Karpas-422 (cell line): ENCODE measurements around the gene TRIM65. TPM values are rescaled to one million over a fixed set of nuclear protein-coding genes. Genes with fewer than 3 reads are reported as not detected.

ENCODE experiments used
- DNase-seq: peaks from one replicate; pipeline ENCODE4 v3.0.0-alpha.2; 2015
- H2AFZ ChIP-seq: fragments of 200-600 bp; sonication (generic); 2 replicates; pipeline ENCODE4 v1.6.1; 2014; ENCODE audit warnings: antibody characterized with exemption, low read length, mixed read lengths
- H3K27ac ChIP-seq: fragments of 200-600 bp; sonication (generic); 2 replicates; pipeline ENCODE4 v1.5.1; 2014; ENCODE audit warnings: mild to moderate bottlenecking, low read length, moderate library complexity
- H3K27me3 ChIP-seq: fragments of 200-600 bp; sonication (generic); 2 replicates; pipeline ENCODE4 v1.6.1; 2014; ENCODE audit warnings: low read length, mixed read lengths
- H3K36me3 ChIP-seq: fragments of 200-600 bp; sonication (generic); 2 replicates; pipeline ENCODE4 v1.6.1; 2014; ENCODE audit warnings: low read length, mixed read lengths; ENCODE audit not compliant: insufficient read depth
- H3K4me1 ChIP-seq: fragments of 200-600 bp; sonication (generic); 2 replicates; pipeline ENCODE4 v1.6.1; 2014; ENCODE audit warnings: mild to moderate bottlenecking, low read length, mixed read lengths
- H3K4me2 ChIP-seq: fragments of 200-600 bp; sonication (generic); 2 replicates; pipeline ENCODE4 v1.6.1; 2014; ENCODE audit warnings: low read length, low read depth, mild to moderate bottlenecking; ENCODE audit not compliant: poor library complexity, severe bottlenecking
- H3K4me3 ChIP-seq: fragments of 200-600 bp; sonication (generic); 2 replicates; pipeline ENCODE4 v1.5.1; 2014; ENCODE audit warnings: mild to moderate bottlenecking, antibody characterized with exemption, low read length, mixed read lengths
- H3K79me2 ChIP-seq: fragments of 200-600 bp; sonication (generic); 2 replicates; pipeline ENCODE4 v1.6.1; 2014; ENCODE audit warnings: mild to moderate bottlenecking, low read length, mixed read lengths
- H3K9ac ChIP-seq: fragments of 200-600 bp; sonication (generic); 2 replicates; pipeline ENCODE4 v1.6.0; 2014; ENCODE audit warnings: low read length
- H3K9me2 ChIP-seq: fragments of 200-600 bp; sonication (generic), shearing (Covaris generic); replicated peaks from 2 replicates; pipeline ENCODE4 v1.6.0; 2014; ENCODE audit warnings: mild to moderate bottlenecking, low read length, moderate library complexity; ENCODE audit not compliant: insufficient read depth
- H3K9me3 ChIP-seq: fragments of 300-700, 200-600 bp; sonication (generic); 2 replicates; pipeline ENCODE4 v1.6.1; 2014; ENCODE audit warnings: low read length, mixed read lengths
- H4K20me1 ChIP-seq: fragments of 200-600 bp; sonication (generic); 2 replicates; pipeline ENCODE4 v1.6.1; 2014; ENCODE audit warnings: mild to moderate bottlenecking, antibody characterized with exemption, low read length, low read depth; ENCODE audit not compliant: insufficient read depth
- total RNA-seq: library from RNA; depleted of rRNA; stranded (reverse); fragments of >200 nt; shearing (Covaris generic); gene quantifications from 2 replicates; pipeline ENCODE4 v1.2.3, GENCODE V29; 2014; ENCODE audit warnings: low replicate concordance

TRIM65 gene
- total RNA-seq, 1 experiment from 2014 or later = 18.4 TPM

DNA sequence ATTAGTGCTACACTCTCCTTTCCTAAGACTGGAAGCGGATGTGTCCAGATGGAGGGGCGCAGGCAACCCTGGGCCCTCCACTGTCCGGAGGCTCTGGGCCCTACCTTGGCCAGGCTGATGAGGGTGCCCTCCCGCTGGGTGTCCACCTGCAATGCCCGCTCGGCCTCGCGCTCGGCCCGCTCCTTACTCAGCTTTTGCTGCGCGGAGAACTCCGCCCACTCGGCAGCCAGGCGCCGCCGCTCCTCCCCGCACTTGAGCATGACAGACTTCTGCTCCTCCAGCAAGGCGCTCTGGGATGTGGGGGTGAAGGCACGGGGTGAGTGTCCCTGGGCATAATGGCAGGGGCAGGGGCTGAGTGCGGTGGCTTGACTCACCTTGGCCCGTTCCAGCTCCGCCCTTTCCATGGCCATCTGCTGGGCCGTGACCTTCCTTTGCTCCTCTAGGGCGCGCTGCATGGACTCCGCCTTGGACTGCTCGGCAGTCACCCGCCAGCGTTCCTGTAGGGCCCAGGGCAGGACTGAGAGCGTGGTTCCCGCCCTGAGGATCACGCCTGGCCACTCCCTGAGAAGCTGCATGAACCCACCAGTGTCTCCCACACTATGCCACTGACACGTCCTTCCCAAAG, 18.0 kb upstream of the TRIM65 start:
- no peaks in the 10 kb centered on the region for H3K9me3 ChIP-seq
- no peaks in the 10 kb centered on the region for H3K27me3 ChIP-seq
- H2AFZ ChIP-seq = no peak overlapping the region
- H3K36me3 ChIP-seq = no peaks in the 10 kb centered on the region
- DNase-seq = no peak
- no peak overlapping the region for H3K27ac ChIP-seq
- H3K79me2 ChIP-seq = no peaks in the 10 kb centered on the region
- H3K4me2 ChIP-seq = no peak overlapping the region
- no peak overlapping the region for H3K4me3 ChIP-seq
- no peaks in the 10 kb centered on the region for H4K20me1 ChIP-seq
- H3K4me1 ChIP-seq = peaks cover 7% of the 10 kb centered on the region
- no peak overlapping the region for H3K9ac ChIP-seq
- no peaks in the 10 kb centered on the region for H3K9me2 ChIP-seq

DNA sequence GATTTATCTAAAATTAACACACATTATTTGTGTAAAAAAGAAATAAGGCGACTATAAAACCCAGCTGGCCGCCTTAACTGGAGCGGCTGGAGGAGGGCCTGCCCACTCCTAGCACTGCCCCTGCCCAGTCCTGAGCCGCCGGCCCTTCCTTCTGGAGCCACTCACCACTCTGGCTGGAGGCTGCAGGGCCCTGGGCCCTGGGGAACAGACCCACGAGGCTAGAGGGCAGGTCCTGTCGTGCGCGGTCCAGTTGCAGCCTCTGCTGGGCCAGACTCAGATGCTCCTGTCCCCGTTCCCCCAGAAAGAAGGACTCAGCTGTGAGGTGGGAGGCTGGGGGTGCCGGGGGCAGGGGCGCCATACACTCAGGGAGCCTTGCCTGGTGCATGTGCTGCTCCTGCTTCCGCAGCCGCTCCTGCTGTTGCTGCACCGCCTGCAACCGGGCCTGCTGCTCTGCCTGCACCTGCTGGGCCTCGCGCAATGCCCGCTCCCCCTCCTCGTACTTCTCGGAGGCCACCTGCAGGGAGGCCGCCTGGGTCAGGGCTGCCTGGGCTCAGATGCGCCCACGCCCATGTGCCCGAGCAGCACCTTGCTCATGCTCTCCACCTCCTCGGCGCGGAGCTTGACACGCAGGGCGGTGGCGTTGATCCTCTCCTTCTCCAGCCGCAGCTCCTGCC, 16.9 kb upstream of the TRIM65 start:
- Histone ChIP-seq H3K27me3 (no peaks in the 10 kb centered on the region), H3K9me3 (no peaks in the 10 kb centered on the region), H3K9ac (no peak overlapping the region), H3K79me2 (no peaks in the 10 kb centered on the region), H3K4me1 (peaks cover 7% of the 10 kb centered on the region), H3K9me2 (no peaks in the 10 kb centered on the region), H4K20me1 (no peaks in the 10 kb centered on the region), H3K4me2 (no peak overlapping the region), H3K4me3 (no peak overlapping the region), H2AFZ (no peak overlapping the region), H3K27ac (no peak overlapping the region), H3K36me3 (no peaks in the 10 kb centered on the region)
- no peak for DNase-seq

DNA sequence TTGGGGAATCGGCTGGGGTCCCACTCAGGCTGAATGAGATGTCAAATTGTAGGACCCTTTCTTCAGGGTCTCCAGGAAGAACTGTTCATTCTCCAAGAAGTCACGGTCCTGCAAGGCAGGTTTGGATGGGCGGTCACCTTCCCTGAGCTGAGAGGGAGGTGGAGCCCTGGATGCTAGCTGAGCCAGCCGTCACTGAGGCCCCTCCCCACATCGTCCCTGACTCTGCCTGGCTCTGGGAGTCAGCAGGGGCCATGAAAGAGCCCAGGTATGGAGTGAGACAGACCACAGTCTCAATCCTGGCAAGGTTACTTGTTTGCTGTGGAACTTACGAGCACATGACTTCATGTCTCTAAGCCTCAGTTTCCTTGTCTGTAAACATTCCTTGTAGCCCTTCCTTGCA, 13.9 kb upstream of the TRIM65 start:
- Histone ChIP-seq H3K27ac (no peak overlapping the region), H2AFZ (no peak overlapping the region), H3K9ac (no peak overlapping the region), H3K9me3 (no peaks in the 10 kb centered on the region), H4K20me1 (no peaks in the 10 kb centered on the region), H3K4me1 (peaks cover 7% of the 10 kb centered on the region), H3K4me3 (no peak overlapping the region), H3K27me3 (no peaks in the 10 kb centered on the region), H3K79me2 (no peaks in the 10 kb centered on the region), H3K9me2 (no peaks in the 10 kb centered on the region), H3K36me3 (no peaks in the 10 kb centered on the region), H3K4me2 (no peak overlapping the region)
- DNase-seq = no peak

GRCh38 chr17:75909812-75910274, 13.1 kb upstream of the TRIM65 start:
- no peaks in the 10 kb centered on the region for H3K36me3 ChIP-seq
- H2AFZ ChIP-seq = no peak overlapping the region
- H3K9me2 ChIP-seq = no peaks in the 10 kb centered on the region

DNA sequence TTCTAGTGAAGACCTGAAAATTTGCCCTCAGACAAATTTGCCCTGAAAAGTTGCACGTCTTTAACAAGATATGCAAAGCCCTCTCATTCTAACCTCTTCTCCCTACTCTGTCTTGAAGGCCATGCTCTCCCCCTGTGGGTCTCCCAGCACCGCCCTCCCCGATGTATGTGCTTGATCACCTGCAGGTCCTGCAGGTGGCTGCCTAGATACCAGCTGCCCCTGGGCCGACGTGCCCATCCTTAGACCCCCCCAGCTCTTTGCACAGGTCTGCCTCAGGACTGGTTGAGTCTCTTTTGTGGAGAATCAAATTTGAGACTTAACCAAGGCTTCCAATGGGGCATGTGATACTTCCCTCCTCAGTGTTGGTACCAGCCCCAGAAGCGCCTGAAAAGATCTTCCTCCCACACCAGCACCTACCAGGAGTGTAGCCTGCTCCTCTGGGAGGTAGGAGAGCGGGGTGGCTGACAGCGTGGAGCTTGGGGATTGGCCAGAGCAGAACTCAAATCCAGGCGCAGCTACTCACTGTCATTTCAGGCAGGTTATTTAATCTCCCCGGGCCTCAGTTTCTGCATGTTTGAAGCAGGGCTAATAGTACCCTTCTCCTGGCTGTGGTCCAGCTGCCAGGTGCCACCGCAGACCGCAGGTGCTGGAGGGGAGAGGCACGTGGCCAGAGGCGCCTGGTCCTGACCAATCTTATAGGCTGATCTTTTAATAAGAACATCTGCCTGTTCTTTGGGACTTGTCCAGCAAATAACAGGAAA, 12.5 kb upstream of the TRIM65 start:
- H2AFZ ChIP-seq = no peak overlapping the region
- no peak for DNase-seq

More at GRCh38 chr17:75909812-75910274, 13.1 kb upstream of the TRIM65 start:
- H3K9me3 ChIP-seq = no peaks in the 10 kb centered on the region
- H3K4me3 ChIP-seq = no peak overlapping the region
- no peak overlapping the region for H3K9ac ChIP-seq
- no peaks in the 10 kb centered on the region for H3K27me3 ChIP-seq
- H4K20me1 ChIP-seq = no peaks in the 10 kb centered on the region
- no peak overlapping the region for H3K4me2 ChIP-seq
- no peaks in the 10 kb centered on the region for H3K79me2 ChIP-seq
- DNase-seq = no peak
- no peak overlapping the region for H3K27ac ChIP-seq
- peaks cover 10% of the 10 kb centered on the region for H3K4me1 ChIP-seq

GRCh38 chr17:75908201-75908600, 11.4 kb upstream of the TRIM65 start:
- Histone ChIP-seq H2AFZ (no peak overlapping the region), H3K9ac (no peak overlapping the region), H3K27me3 (no peaks in the 10 kb centered on the region), H3K4me3 (no peak overlapping the region), H3K4me1 (peaks cover 16% of the 10 kb centered on the region), H3K27ac (no peak overlapping the region), H4K20me1 (no peaks in the 10 kb centered on the region), H3K36me3 (no peaks in the 10 kb centered on the region; the same call in 1 of the 2 replicates), H3K9me2 (no peaks in the 10 kb centered on the region), H3K9me3 (no peaks in the 10 kb centered on the region), H3K4me2 (no peak overlapping the region), H3K79me2 (peaks cover 13% of the 10 kb centered on the region)
- no peak for DNase-seq

More for the DNA sequence above, 12.5 kb upstream of the TRIM65 start:
- no peaks in the 10 kb centered on the region for H3K36me3 ChIP-seq
- no peak overlapping the region for H3K4me2 ChIP-seq
- no peak overlapping the region for H3K4me3 ChIP-seq
- H3K79me2 ChIP-seq = peaks cover 3% of the 10 kb centered on the region
- H3K9me3 ChIP-seq = no peaks in the 10 kb centered on the region
- no peak overlapping the region for H3K27ac ChIP-seq
- H3K9ac ChIP-seq = no peak overlapping the region
- peaks cover 10% of the 10 kb centered on the region for H3K4me1 ChIP-seq
- H3K9me2 ChIP-seq = no peaks in the 10 kb centered on the region
- no peaks in the 10 kb centered on the region for H3K27me3 ChIP-seq
- H4K20me1 ChIP-seq = no peaks in the 10 kb centered on the region

GRCh38 chr17:75906143-75906884, 9.6 kb upstream of the TRIM65 start:
- no peak for DNase-seq
- Histone ChIP-seq H2AFZ (no peak overlapping the region), H3K4me3 (no peak overlapping the region), H3K4me2 (no peak overlapping the region), H3K9me3 (no peaks in the 10 kb centered on the region), H3K9me2 (no peaks in the 10 kb centered on the region), H4K20me1 (no peaks in the 10 kb centered on the region), H3K9ac (no peak overlapping the region), H3K27me3 (no peaks in the 10 kb centered on the region), H3K79me2 (peaks cover 19% of the 10 kb centered on the region), H3K4me1 (peaks cover 14% of the 10 kb centered on the region), H3K36me3 (peaks cover 15% of the 10 kb centered on the region; the same call in 1 of the 2 replicates), H3K27ac (no peak overlapping the region)
